Left colon (tissue), 2 donors: ENCODE data around the gene FYN. TPM values are rescaled to one million over a fixed set of nuclear protein-coding genes. Genes with fewer than 3 reads are reported as not detected.
"Not testable (repeated sequence)": the region's sequence is repeated elsewhere in the genome, so short reads cannot be mapped to it uniquely, and the experiment has no call there.

Experiments used
- ATAC-seq: fragments of 200-7000 bp; cut with Tn5 transposase; one replicate; pipeline ENCODE4 v1.9.1; 2020; ENCODE audit warnings: mild to moderate bottlenecking, moderate library complexity
- DNase-seq, 2 donors: peaks; one replicate each; pipeline ENCODE4 v3.0.0-alpha.2; 2020
- intact Hi-C, 2 donors: fragments of 100-400 bp; cut with DNase I in 1 of 2; cut with micrococcal nuclease in 1 of 2; formaldehyde crosslinking; loops; one replicate each; pipeline versions ENCODE4 v1.11.2 to v1.14.0; 2022; cut with DNase I, micrococcal nuclease
- total RNA-seq, 2 donors: library from RNA; stranded (reverse); fragmentation: NEBNext Ultra II Directional; extraction: Animal tissue kit (Norgen Biotek cat#: 25700); gene quantifications; one replicate each; pipeline ENCODE4 v1.2.1, GENCODE V29; 2021
- donor health status: DM: no; HTN: no; CAD: no.
- donor health status: DM: yes; HTN: yes; CAD: no.

Gene FYN
- total RNA-seq, 2 donors from 2014 or later, result 16.0 to 23.8 TPM

DNA sequence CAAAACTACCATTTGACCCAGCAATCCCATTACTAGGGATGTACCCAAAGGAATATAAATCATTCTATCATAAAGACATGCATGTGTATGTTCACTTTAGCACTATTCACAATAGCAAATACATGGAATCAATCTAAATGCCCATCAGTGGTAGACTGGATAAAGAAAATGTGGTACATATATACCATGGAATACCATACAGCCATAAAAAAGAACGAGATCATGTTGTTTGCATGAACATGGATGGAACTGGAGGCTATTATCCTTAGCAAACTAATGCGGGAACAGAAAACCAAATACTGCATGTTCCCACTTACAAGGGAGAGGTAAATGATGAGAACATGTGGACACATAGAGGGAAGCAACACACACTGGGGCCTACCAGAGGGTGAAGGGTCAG is 13.5 kb upstream of the FYN start:
- intact Hi-C loops, ATAC-seq: not testable (repeated sequence)

DNA sequence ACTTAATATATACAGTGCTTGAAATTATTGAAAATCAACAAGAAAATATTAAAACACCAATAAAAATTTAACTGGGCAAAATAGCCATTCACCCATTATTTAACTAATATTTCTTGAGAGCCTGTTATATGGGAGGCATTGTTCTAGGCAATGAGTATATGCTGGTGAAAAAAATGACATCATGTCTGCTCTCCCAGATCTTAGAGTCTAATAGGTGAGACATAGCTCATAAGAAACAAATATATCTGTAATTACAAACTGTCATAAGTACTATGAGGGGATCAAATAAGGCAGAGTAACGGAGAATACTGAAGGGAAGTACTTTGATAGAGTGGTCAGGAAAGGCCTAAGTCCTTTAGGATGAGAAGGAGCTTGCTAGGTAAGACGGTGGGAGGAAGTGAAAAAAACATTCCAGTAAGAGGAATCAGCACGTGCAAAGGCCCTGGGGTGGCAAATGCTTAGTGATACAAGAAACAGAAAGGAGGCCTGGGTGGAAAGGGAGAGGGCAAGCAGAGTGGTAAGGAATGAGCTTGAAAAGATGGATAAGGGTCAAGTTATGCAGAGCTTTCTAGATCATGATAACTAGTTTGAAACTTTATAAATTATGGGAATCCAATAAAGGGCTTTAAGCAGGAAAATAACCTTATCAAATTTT is 12.2 kb upstream of the FYN start:
- ATAC-seq, result no peak
- DNase-seq, result no peak

More for the DNA sequence above, 13.5 kb upstream of the FYN start:
- not testable (repeated sequence) for DNase-seq

DNA sequence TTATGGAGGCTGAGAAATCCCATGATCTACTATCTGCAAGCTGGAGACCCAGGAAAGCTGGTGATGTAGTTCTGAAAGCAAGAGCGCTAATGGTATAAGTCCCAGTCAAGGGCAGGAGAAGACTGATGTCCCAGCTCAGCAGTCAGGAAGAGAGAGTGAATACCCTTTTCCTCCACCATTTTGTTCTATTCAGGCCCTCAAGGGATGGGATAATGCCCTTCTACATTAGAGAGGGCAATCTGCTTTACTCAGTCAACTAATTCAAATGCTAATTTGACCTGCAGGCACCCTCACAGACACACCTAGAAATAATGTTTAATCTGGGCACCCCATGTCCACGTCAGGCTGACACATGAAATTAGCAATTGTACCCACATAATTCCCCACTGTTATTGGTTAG is 10.8 kb upstream of the FYN start:
- ATAC-seq, result no peak
- intact Hi-C loops, result no loop called here
- DNase-seq, result no peak

More for the DNA sequence above, 12.2 kb upstream of the FYN start:
- intact Hi-C loops, result no loop called here

DNA sequence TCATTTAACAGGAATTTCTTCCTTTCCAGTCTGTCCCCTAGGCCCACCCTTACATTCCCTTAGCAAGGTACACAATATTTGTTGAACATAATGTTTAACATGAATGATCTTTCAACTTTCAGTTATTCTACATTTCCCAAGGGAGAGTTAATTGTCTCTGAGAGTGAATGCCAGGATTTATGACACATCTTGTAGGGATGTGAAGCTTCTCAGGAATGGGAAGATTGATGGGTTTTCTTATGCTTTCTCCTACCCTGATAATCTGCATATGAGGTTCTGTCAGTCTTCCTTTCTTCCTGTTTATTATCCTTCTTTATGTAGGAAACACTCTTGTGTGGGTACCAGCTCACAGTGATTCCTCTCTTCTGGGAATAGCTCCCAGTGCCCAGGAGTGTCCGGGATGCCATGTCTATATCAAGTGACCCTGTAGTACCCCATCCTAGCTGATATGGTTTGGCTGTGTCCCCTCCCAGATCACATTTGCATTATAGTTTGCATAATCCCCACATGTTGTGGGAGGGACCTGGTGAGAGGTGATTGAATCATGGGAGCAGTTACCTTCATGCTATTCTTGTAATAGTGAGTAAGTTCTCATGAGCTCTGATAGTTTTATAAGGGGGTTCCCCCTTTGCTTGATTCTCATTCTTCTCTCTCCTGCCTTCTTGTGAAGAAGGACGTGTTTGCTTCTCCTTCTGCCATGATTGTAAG is 7.1 kb upstream of the FYN start:
- intact Hi-C loops, result no loop called here

DNA sequence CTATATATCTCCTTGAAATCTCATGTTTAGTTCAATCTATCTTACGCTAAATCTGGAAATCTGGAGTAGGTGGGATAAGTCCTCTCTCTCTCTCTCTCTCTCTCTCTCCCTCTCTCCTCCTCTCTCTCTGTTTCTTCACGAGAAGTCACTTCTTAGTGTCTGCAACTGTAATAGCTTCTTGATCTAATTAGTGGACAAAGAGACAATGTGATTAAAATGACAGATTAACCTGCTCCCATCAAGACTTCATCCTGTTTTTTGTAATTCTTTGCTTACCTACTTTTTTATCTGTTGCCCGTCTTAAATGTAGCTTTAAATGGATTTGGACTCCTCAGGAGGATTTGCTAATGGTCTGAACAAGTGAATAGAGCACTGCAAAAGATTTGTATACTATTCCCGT is 2.5 kb upstream of the FYN start:
- no peak for DNase-seq
- intact Hi-C loops, result no loop called here
- no peak for ATAC-seq

More for the DNA sequence above, 7.1 kb upstream of the FYN start:
- DNase-seq (no peak), ATAC-seq (no peak)

DNA sequence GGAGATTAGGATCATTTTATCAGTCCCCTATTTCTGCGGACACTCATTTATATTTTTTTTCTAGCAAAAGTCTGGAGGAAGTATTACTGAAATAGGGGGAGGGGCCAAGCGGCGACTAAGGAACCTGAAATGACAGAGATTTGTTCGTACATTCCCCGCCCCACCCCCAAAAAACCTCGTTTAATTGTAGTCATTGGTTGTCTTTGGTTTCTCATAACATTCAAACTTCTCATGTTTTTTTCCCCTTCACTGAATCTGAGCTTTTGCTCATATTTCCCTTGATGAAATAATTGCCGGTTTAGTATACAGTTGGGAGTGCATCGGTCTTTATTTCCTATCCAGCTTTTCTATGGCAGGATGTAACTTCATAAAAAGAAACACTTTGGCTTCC is 768 bp upstream of the FYN start:
- intact Hi-C loops, result loop anchor here in 1 of 2 donors (5.0 kb wide), 1 partner anchor 123 kb away; no protein-coding TSS in a partner anchor
- ATAC-seq (no peak), DNase-seq (peak in 1 of 2 donors; percentile 44)

DNA sequence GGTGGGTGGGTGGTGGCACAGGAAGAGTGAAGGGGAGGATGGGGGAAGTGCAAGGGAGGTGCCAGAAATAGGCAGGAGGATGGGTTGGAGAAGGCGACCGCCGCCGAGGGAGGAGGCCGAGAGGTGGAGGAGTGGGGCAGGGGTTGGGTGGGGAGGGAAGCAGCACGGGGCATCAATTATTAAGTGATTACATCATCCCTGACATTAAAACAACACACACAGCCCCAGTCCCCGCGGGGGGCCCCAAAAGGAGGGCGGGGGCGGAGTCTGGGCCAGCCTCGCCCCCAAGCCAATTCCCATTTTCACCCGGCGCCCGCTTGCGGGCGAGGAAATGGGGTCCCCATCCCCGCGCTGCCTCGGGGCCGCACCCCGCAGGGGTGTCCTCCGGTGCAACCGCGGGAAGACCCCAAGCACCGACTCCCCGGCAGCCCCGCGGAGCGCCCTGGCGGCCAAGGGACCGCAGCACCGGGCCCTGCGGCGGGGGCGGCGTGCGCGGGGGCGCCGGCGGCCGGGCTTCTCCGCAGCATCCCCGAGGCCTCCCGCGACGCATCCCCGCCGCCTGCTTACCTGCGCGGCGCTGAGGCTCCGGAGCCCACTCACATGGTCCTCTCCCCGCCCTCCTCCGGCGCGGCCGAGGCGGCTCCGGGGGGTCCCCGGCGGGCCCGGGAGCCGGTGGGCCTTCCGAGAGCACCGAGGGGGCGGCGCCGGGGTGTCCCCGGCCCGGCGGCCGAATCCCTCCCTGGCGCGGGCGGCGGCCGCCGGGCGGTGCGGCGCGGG is 663 bp downstream of the FYN start:
- ATAC-seq (no peak), DNase-seq (peak in 1 of 2 donors; percentile 33)
- intact Hi-C loops, result loop anchor here in 1 of 2 donors (5.0 kb wide), 1 partner anchor 125 kb away; no protein-coding TSS in a partner anchor

DNA sequence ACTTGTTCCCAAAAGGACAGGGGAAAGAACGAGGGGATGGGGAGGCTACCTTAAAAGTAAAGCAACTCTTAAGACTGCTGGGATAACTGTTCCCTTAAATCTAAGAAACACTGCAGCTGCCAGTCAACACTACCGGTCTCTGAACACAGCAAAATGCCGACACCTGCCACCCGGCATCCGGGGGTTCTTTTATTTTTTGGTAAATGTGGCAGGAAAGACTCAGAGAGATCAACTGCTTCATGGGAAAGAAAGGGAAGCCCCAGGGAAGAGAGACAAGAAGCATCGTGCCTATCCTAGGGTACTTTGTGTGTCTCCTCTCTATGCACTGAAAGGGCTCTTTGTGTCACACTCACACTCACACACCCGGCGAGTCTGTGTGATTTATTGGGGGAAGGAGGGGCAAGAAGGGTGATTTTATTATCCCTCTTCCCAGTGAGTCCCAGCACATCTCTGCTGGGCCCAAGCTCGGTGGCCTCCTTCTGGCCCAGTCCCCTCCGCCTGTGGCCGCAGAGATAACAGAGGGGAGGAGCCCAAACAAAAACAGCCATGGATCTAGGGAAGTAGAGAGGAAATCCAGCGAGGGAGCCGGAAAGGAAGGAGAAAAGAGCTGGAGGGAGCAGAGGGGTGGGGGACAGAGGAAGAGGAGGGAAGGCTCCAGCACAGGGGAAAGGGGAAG is 1.4 kb downstream of the FYN start:
- ATAC-seq (no peak), DNase-seq (peak in 1 of 2 donors; percentile 14)
- intact Hi-C loops, result loop anchor here in 1 of 2 donors (5.0 kb wide), 1 partner anchor 125 kb away; no protein-coding TSS in a partner anchor

DNA sequence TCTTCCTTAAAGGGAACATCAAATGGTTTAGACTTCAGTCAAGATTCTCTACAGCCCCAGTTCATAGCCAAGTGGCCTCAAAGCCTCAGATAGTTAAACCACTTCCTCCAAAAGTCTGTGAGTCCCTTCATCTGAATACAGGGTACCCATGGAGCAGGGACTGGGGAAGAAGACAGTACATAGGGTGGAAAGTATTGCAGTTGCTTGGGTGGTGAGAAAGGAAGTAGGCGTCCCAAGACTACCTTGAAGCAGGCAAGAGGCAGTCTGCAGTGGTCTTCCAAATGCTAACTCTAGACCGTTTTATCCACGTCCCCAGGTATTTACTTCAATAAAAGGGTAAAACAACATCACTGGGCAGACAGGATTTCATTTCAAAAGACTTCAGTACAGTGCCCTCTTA is 2.0 kb downstream of the FYN start:
- intact Hi-C loops, result loop anchor here in 1 of 2 donors (5.0 kb wide), 1 partner anchor 126 kb away; no protein-coding TSS in a partner anchor
- no peak for ATAC-seq
- DNase-seq, result no peak

DNA sequence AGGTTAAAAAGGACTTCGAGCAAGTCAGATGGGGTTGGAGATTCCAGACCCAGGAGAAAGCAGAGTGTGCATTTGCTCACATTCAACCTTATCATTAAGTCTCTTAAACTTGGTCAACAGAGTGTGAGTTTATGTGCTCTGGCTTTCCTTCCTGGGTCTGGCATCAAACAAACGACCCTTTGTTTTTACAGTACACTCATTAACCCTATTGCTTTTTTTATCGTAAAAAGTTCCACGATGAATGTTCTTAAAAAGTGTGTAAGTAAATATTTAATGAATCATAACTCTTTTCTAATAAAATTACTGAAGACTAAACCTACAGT is 2.5 kb downstream of the FYN start:
- DNase-seq, result no peak
- intact Hi-C loops, result loop anchor here in 1 of 2 donors (5.0 kb wide), 1 partner anchor 127 kb away; no protein-coding TSS in a partner anchor

DNA sequence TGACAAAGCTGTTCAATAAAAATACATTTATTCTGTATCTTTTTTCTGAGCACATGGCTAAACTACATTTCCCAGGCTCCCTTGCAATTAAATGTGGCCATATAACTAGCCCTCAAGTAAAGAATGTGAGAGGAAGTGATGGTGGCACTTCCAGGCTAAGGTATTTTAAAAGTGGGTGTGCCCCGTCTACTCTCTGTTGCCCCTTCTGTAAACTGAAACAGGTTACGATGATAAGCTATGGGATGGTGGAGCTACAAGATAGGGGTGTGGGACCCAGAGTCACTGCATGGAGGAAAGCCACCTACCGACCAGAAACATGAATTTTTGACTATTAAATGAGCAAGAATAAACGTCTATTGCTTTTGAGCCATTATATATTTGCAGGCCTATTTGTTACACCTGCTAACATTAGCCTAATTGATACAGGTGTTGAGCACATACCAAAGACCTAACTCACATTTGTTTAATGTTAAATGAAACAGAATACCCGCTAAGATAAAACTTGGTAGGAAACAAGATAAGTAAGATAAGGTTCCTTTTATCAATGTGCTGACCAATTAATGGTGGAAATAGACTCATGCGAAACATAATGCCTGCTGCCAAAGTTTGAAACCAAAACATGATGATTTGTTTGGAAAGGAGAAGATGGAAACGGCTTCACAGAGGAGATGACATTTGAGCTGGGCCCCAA is 3.1 kb downstream of the FYN start:
- intact Hi-C loops, result loop anchor here in 1 of 2 donors (5.0 kb wide), 1 partner anchor 127 kb away; no protein-coding TSS in a partner anchor
- DNase-seq, result no peak
- no peak for ATAC-seq

More for the DNA sequence above, 2.5 kb downstream of the FYN start:
- ATAC-seq, result no peak

DNA sequence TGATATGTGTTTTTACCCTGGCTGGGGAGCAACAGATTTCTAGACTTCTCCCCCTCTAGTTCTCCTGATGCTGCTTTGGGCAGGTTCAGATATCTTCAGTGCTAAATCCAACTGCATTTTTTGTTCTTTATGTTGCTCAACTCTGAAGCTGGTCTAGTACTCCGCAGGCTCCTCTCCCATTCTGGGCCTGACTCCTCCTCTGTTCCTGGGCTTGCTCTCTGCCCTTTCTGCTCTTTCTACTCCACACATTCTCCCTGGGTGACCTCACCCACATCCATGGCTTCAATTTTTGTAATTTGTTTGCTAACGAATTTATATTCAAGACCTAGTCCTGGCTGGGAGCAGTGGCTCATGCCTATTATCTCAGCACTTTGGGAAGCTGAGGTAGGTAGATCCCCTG is 6.4 kb downstream of the FYN start:
- intact Hi-C loops, result no loop called here
- ATAC-seq, result no peak
- DNase-seq, result no peak

DNA sequence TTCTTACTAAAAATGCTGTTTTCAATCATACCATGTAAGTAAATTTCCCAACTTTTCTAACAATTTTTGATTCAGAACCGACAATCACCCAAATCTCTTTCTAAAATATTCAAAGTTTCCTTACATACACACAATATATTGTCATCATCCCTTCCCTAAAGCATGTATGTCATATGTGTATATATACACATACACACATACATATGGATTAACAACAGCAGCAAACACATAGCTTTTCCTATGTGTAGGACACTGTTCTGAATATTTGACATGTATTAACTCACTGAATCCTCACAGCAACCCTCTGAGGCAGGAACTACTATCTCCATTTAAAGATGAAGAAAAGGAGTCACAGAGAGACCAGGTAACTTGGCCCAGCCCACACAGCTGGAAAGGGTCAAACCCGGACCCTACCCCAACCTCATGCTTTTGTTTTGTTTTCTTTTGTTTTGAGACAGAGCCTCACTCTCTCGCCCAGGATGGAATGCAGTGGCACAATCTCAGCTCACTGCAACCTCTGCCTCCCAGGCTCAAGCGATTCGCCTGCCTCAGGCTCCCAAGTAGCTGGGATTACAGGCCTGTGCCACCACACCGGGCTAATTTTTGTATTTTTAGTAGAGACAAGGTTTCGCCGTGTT is 7.2 kb downstream of the FYN start:
- intact Hi-C loops, result no loop called here
- DNase-seq, result no peak

DNA sequence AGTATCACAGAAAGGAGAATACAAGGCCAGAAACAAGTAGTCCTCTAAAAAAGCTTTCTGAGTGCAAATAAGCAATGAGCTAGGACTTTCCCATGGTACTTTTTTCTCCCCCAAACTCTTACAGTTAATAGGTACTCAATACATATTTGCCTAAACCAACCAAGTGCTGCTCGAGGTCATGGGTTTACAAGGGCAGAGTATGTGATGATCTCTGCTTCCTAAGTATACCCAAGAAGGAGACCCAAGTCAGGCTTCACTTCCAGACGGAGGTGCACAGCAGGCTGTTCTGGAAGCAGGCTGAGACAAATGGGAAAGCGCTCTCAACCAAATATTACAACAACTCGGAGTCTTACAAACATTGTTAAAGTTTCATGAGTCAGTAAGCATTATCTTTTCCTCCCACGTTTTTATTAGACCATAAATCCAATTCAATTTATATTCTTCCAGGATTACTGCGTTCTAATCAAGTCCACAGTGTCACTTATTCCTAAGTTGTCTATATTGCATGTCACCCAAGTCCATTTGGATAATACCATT is 8.1 kb downstream of the FYN start:
- ATAC-seq, result no peak
- DNase-seq, result no peak
- intact Hi-C loops, result no loop called here

More for the DNA sequence above, 7.2 kb downstream of the FYN start:
- ATAC-seq, result no peak

DNA sequence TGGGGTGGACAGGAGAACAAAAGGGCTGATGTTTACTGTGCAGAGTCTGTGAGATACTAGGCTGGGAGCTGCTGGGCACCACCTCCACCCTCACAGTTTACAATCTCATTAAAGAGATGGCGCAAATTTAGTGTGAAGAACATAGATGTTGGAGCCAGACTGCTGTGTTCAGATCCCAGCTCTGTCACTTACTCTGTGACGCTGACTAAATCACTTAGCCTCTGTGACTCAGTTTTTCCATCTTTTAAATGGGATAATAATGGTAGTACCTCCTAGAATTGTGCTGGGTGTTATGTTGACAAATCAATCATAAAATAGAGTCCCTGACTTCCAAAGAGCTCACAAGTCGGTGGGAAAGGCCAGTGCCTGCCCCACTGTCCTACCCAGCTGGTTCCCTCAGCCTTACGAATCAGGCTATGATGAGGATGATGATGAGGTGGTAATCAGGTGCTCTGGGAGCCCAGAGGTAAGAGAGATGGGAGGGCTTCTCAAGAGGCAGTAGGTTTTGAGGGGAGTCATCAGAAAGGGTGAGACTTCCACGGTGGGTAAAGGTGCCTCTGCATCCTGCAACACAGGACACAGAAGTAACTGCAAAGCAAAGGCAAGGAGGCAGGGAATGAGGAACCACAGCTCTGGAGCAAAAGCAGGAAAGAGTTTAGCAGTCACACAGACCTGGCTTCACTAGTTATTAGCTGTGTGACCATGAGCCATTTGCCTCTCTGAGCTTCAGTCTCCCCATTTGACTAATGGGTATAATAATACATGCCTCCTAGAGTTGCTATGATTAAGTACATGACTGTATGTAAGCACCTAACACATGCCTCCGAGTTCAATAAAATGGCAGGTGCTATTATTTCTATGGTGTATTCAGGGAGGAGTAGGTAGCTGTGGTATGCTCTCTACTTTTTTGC is 8.9 kb downstream of the FYN start:
- intact Hi-C loops, result no loop called here
- no peak for ATAC-seq
- no peak for DNase-seq

DNA sequence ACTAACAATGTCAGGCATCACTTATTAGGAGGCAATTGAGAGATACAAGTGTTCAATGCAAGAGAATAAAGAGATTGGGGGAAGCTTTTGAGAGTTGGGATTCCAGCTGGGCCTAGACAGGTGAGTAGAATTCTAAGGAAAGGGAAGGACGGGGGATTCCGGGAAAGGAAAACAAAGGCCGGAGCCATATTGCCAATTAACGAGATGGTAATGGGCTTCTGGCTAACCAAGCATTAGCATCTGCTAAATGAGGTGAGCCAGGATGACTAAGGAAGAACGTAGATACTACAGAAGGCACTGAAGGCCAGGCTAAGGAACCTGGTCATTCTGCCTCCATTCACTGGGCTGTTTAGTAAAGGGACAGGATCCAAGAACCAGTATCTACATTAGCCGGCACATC is 10.5 kb downstream of the FYN start:
- intact Hi-C loops, result no loop called here
- ATAC-seq (no peak), DNase-seq (no peak)

DNA sequence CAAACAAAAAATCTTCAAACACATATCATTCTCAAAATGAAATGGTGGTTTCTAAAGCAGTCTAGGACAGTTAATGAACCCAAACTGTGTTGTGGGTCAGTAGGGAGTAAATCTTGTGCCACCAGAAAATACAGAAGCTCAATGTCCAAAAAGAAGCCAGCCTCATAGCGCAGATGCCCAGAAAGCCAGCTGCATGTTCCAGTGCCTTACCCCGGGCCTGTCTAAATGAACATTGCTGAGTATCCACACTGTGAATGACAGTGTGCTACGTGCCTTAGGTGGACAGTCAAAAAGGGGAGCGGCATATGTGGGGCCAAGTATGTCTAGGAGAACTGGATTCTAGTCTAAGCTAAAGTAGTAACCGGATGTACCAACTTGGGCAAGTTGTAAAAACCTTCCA is 10.9 kb downstream of the FYN start:
- DNase-seq, result no peak
- ATAC-seq, result no peak
- intact Hi-C loops, result no loop called here
